ENCODE results near the gene LRRTM4.

DNA sequence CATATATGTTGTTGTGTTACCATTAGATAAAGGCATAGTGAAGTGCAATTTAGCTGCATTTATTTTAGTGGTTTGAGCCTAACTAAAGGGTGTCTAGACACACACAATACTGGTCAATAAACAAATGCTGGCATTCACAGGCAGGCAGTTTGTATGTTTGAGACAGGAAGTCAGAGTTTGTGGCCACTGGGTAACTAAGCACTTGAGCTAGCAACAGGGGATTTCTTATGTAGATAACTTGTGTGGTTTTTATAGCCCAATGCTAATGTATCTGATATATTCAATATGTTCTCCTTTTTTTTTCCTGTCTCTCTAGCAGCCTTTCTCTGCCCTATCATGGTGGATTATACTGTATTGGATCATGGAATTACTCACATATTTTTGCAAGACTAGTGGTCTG lies 38.1 kb downstream of the LRRTM4 start:
- TF ChIP-seq REST (IDR thresholded peaks at IDR 0.05) = no peak
- TF ChIP-seq MAZ (IDR thresholded peaks at IDR 0.05; ENCODE audit: borderline replicate concordance, low read depth, low read length) = no peak
- TF ChIP-seq ATOH8 (CRISPR knock-in tag; IDR thresholded peaks at IDR 0.05; ENCODE audit: low read depth) = no peak
- TF ChIP-seq, protein P1, sequence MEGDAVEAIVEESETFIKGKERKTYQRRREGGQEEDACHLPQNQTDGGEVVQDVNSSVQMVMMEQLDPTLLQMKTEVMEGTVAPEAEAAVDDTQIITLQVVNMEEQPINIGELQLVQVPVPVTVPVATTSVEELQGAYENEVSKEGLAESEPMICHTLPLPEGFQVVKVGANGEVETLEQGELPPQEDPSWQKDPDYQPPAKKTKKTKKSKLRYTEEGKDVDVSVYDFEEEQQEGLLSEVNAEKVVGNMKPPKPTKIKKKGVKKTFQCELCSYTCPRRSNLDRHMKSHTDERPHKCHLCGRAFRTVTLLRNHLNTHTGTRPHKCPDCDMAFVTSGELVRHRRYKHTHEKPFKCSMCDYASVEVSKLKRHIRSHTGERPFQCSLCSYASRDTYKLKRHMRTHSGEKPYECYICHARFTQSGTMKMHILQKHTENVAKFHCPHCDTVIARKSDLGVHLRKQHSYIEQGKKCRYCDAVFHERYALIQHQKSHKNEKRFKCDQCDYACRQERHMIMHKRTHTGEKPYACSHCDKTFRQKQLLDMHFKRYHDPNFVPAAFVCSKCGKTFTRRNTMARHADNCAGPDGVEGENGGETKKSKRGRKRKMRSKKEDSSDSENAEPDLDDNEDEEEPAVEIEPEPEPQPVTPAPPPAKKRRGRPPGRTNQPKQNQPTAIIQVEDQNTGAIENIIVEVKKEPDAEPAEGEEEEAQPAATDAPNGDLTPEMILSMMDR (IDR thresholded peaks at IDR 0.05) = no peak
- TF ChIP-seq PHF8 (IDR thresholded peaks at IDR 0.05; ENCODE audit: borderline replicate concordance, low read depth) = no peak
- TF ChIP-seq ZFP36 (IDR thresholded peaks at IDR 0.05; ENCODE audit: borderline replicate concordance, partially characterized antibody) = no peak
- no peak for TF ChIP-seq NFE2L2 (conservative IDR thresholded peaks at IDR 0.05; ENCODE audit: low read length)
- no peak for TF ChIP-seq RFX5 (IDR thresholded peaks at IDR 0.05)
- no peak for TF ChIP-seq POLR2A (IDR thresholded peaks at IDR 0.05; ENCODE audit: low read length)
- TF ChIP-seq MAX (IDR thresholded peaks at IDR 0.05) = no peak
- TF ChIP-seq MYC (IDR thresholded peaks at IDR 0.05; ENCODE audit: borderline replicate concordance, low read length) = no peak
- TF ChIP-seq JUN (IDR thresholded peaks at IDR 0.05) = no peak
